HepG2 (cell line): Measurements from ENCODE around the gene HNRNPUL1. TPM values are rescaled to one million over a fixed set of nuclear protein-coding genes. Genes with fewer than 3 reads are reported as not detected.
A peak's percentile ranks its signal among the peaks of the same experiment; 100 is the strongest.

Source experiments
- DPF2 ChIP-seq: sonication (generic); formaldehyde crosslinking; IDR thresholded peaks from 2 replicates; pipeline ENCODE4 v1.4.0; 2020; ENCODE audit warnings: mild to moderate bottlenecking, low read depth, missing genetic modification reagents, borderline replicate concordance
- ELF4 ChIP-seq: sonication (generic); formaldehyde crosslinking; IDR thresholded peaks from 2 replicates; pipeline ENCODE4 v1.5.0; 2020; ENCODE audit warnings: missing genetic modification reagents, mild to moderate bottlenecking, moderate library complexity, borderline replicate concordance
- HNRNPL ChIP-seq: fragments of 200-400 bp; formaldehyde crosslinking; IDR thresholded peaks from 2 replicates; pipeline ENCODE4 v1.6.1; 2017; ENCODE audit warnings: mild to moderate bottlenecking, low read depth, low read length
- HOXA5 ChIP-seq: sonication (generic); formaldehyde crosslinking; IDR thresholded peaks from 2 replicates; pipeline ENCODE4 v1.4.0; 2020; ENCODE audit warnings: missing genetic modification reagents
- NFE2L2 ChIP-seq: fragments of 150-350 bp; IDR thresholded peaks from 2 replicates; pipeline ENCODE4 v1.6.1; 2014; ENCODE audit warnings: low read length
- YEATS4 ChIP-seq: sonication (generic); formaldehyde crosslinking; IDR thresholded peaks from 2 replicates; pipeline ENCODE4 v1.4.0; 2020; ENCODE audit warnings: missing genetic modification reagents, borderline replicate concordance
- ZC3H13 ChIP-seq: sonication (generic); formaldehyde crosslinking; IDR thresholded peaks from 2 replicates; pipeline ENCODE4 v1.8.1; 2023; ENCODE audit warnings: mild to moderate bottlenecking, missing genetic modification reagents, moderate library complexity
- ZNF432 ChIP-seq: sonication (generic); formaldehyde crosslinking; IDR thresholded peaks from 2 replicates; pipeline ENCODE4 v1.5.0; 2020; ENCODE audit warnings: missing genetic modification reagents, mild to moderate bottlenecking, borderline replicate concordance
- ZNF792 ChIP-seq: IDR thresholded peaks from 2 replicates; pipeline ENCODE4 v1.6.1; 2016
- polyA plus RNA-seq, 8 experiments: library from polyadenylated mRNA; depleted of rRNA in 3 of 8; stranded (reverse) in 7 of 8; unstranded in 1 of 8; fragments of >200 nt; fragmentation: Illumina TruSeq in 4 of 8; extraction: Trizol in 4 of 8; gene quantifications; 2 replicates each; pipeline versions ENCODE4 v1.2.1 to v1.2.3, GENCODE V29; 2011 to 2016; ENCODE audit warnings: low read depth in 4 of 8, missing spikeins in 1 of 8, mixed read lengths in 1 of 8; ENCODE audit not compliant: insufficient read depth in 1 of 8
- total RNA-seq, 5 experiments: library from RNA; depleted of rRNA; stranded (reverse); fragments of >200 nt; fragmentation: Illumina TruSeq; extraction: Trizol; gene quantifications; 2 replicates each; pipeline ENCODE4 v1.2.3, GENCODE V29; 2016; ENCODE audit warnings: low read depth in 1 of 5
- TF ChIP-seq, protein P1 (sequence below): IDR thresholded peaks from 2 replicates; pipeline ENCODE4 v1.4.0; 2020; ENCODE audit warnings: mild to moderate bottlenecking, missing genetic modification reagents
- TF ChIP-seq, protein P2 (sequence below): sonication (generic); formaldehyde crosslinking; IDR thresholded peaks from 2 replicates; pipeline ENCODE4 v1.4.0; 2020; ENCODE audit warnings: missing genetic modification reagents
- TF ChIP-seq, protein P3 (sequence below): sonication (generic); formaldehyde crosslinking; IDR thresholded peaks from 2 replicates; pipeline ENCODE4 v1.5.0; 2020; ENCODE audit warnings: missing genetic modification reagents
- TF ChIP-seq, protein P4 (sequence below): IDR thresholded peaks from 2 replicates; pipeline ENCODE4 v1.6.1; 2016; ENCODE audit warnings: missing genetic modification reagents, missing compliant biosample characterization
- TF ChIP-seq, protein P5 (sequence below): sonication (generic); formaldehyde crosslinking; conservative IDR thresholded peaks from 2 replicates; pipeline ENCODE4 v1.8.0; 2022; ENCODE audit warnings: mild to moderate bottlenecking, moderate library complexity, missing genetic modification reagents
- TF ChIP-seq, protein P6 (sequence below): IDR thresholded peaks from 2 replicates; pipeline ENCODE4 v1.6.1; 2016; ENCODE audit warnings: missing compliant biosample characterization, missing genetic modification reagents, borderline replicate concordance
- TF ChIP-seq, protein P7 (sequence below): sonication (generic); formaldehyde crosslinking; IDR thresholded peaks from 2 replicates; pipeline ENCODE4 v1.5.1; 2020; ENCODE audit warnings: mild to moderate bottlenecking, missing genetic modification reagents, borderline replicate concordance

Gene HNRNPUL1
- total and polyA plus RNA-seq, 2 of the 13 experiments (the other 11 are each of a cell fraction or from before 2014, with no cell fraction given) = 30.9 to 81.7 TPM

DNA sequence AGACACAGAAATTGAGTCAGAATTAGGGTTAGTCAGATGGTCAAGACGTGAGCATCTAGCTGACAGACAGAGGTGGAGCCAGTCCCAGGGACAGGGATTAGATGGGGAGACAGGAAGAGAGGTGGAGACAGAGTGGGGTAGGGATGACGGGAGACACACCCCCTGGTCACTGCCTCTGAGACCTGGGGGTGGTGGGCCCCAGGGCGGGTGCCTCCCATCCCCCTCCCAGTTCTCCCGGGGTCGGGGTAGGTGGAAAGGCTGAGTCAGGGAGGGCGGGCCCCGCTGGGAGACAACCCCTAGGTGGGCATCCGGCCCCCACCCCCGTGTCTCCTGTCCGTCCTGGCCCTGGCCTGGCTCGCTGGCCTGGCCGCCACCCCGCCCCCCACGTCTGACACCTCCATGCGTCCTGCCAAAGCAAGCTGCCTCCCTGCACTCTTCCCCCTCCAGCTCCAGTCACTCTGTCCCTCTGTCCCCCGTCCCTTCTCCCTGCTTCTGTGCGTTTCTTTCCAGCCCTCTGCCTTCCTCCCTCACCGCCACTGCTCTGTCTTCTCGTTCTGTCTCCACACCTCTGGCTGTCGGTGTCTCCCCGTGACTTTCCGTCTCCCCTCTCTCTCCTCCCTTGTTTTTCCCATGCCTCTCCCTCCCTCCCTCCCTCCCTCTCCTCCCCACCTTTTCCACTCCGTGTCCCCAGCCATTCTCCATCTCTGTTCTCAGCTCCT lies 60.9 kb downstream of the HNRNPUL1 start (continued):
- TF ChIP-seq, protein P1, sequence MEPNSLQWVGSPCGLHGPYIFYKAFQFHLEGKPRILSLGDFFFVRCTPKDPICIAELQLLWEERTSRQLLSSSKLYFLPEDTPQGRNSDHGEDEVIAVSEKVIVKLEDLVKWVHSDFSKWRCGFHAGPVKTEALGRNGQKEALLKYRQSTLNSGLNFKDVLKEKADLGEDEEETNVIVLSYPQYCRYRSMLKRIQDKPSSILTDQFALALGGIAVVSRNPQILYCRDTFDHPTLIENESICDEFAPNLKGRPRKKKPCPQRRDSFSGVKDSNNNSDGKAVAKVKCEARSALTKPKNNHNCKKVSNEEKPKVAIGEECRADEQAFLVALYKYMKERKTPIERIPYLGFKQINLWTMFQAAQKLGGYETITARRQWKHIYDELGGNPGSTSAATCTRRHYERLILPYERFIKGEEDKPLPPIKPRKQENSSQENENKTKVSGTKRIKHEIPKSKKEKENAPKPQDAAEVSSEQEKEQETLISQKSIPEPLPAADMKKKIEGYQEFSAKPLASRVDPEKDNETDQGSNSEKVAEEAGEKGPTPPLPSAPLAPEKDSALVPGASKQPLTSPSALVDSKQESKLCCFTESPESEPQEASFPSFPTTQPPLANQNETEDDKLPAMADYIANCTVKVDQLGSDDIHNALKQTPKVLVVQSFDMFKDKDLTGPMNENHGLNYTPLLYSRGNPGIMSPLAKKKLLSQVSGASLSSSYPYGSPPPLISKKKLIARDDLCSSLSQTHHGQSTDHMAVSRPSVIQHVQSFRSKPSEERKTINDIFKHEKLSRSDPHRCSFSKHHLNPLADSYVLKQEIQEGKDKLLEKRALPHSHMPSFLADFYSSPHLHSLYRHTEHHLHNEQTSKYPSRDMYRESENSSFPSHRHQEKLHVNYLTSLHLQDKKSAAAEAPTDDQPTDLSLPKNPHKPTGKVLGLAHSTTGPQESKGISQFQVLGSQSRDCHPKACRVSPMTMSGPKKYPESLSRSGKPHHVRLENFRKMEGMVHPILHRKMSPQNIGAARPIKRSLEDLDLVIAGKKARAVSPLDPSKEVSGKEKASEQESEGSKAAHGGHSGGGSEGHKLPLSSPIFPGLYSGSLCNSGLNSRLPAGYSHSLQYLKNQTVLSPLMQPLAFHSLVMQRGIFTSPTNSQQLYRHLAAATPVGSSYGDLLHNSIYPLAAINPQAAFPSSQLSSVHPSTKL = peak; percentile 67
- 0 out of 2 replicates have a peak, but pooled peaks have one; percentile 45 for TF ChIP-seq YEATS4 (CRISPR knock-in tag)
- TF ChIP-seq, protein P2, sequence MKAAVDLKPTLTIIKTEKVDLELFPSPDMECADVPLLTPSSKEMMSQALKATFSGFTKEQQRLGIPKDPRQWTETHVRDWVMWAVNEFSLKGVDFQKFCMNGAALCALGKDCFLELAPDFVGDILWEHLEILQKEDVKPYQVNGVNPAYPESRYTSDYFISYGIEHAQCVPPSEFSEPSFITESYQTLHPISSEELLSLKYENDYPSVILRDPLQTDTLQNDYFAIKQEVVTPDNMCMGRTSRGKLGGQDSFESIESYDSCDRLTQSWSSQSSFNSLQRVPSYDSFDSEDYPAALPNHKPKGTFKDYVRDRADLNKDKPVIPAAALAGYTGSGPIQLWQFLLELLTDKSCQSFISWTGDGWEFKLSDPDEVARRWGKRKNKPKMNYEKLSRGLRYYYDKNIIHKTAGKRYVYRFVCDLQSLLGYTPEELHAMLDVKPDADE (CRISPR knock-in tag) = no peak
- TF ChIP-seq HNRNPL = 0 out of 2 replicates have a peak, but pooled peaks have one; percentile 47
- no peak for TF ChIP-seq NFE2L2
- TF ChIP-seq ZNF432 (CRISPR knock-in tag) = no peak
- TF ChIP-seq ZNF792 (CRISPR knock-in tag) = no peak; the same call in 1 of the 2 replicates
- TF ChIP-seq, protein P3, sequence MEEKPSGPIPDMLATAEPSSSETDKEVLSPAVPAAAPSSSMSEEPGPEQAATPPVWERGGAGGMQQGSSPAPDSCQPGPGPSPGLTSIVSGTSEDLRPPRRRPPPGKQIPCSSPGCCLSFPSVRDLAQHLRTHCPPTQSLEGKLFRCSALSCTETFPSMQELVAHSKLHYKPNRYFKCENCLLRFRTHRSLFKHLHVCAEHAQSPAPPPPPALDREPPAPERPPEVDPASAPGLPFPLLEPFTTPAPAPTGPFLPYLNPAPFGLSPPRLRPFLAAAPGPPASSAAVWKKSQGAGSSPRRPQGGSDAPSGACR (CRISPR knock-in tag) = 0 out of 2 replicates have a peak, but pooled peaks have one; percentile 62
- TF ChIP-seq, protein P4, sequence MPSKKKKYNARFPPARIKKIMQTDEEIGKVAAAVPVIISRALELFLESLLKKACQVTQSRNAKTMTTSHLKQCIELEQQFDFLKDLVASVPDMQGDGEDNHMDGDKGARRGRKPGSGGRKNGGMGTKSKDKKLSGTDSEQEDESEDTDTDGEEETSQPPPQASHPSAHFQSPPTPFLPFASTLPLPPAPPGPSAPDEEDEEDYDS (CRISPR knock-in tag) = 0 out of 2 replicates have a peak, but pooled peaks have one; percentile 28
- TF ChIP-seq HOXA5 (CRISPR knock-in tag) = no peak
- no peak for TF ChIP-seq ELF4 (CRISPR knock-in tag)
- TF ChIP-seq, protein P5, sequence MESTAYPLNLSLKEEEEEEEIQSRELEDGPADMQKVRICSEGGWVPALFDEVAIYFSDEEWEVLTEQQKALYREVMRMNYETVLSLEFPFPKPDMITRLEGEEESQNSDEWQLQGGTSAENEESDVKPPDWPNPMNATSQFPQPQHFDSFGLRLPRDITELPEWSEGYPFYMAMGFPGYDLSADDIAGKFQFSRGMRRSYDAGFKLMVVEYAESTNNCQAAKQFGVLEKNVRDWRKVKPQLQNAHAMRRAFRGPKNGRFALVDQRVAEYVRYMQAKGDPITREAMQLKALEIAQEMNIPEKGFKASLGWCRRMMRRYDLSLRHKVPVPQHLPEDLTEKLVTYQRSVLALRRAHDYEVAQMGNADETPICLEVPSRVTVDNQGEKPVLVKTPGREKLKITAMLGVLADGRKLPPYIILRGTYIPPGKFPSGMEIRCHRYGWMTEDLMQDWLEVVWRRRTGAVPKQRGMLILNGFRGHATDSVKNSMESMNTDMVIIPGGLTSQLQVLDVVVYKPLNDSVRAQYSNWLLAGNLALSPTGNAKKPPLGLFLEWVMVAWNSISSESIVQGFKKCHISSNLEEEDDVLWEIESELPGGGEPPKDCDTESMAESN (CRISPR knock-in tag) = 0 out of 2 replicates have a peak, but pooled peaks have one; percentile 37
- peak; percentile 67 for TF ChIP-seq ZC3H13
- TF ChIP-seq, protein P6, sequence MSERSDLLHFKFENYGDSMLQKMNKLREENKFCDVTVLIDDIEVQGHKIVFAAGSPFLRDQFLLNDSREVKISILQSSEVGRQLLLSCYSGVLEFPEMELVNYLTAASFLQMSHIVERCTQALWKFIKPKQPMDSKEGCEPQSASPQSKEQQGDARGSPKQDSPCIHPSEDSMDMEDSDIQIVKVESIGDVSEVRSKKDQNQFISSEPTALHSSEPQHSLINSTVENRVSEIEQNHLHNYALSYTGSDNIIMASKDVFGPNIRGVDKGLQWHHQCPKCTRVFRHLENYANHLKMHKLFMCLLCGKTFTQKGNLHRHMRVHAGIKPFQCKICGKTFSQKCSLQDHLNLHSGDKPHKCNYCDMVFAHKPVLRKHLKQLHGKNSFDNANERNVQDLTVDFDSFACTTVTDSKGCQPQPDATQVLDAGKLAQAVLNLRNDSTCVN = no peak; the same call in 1 of the 2 replicates
- 0 out of 2 replicates have a peak, but pooled peaks have one; percentile 1 for TF ChIP-seq DPF2 (CRISPR knock-in tag)
- TF ChIP-seq, protein P7, sequence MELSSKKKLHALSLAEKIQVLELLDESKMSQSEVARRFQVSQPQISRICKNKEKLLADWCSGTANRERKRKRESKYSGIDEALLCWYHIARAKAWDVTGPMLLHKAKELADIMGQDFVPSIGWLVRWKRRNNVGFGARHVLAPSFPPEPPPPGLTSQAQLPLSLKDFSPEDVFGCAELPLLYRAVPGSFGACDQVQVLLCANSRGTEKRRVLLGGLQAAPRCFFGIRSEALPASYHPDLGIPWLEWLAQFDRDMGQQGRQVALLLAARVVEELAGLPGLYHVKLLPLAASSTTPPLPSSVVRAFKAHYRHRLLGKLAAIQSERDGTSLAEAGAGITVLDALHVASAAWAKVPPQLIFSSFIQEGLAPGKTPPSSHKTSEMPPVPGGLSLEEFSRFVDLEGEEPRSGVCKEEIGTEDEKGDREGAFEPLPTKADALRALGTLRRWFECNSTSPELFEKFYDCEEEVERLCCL = no peak
